ENCODE data around the gene MACROH2A2. TPM values are rescaled to one million over a fixed set of nuclear protein-coding genes. Genes with fewer than 3 reads are reported as not detected.
"Not testable (repeated sequence)": the region's sequence is repeated elsewhere in the genome, so short reads cannot be mapped to it uniquely, and the experiment has no call there.

MACROH2A2 gene
- total RNA-seq, 2 donors from 2014 or later = 2.7 to 4.9 TPM

- no peaks in the 10 kb centered on the region for H3K36me3 Mint-ChIP-seq (ENCODE audit: low read depth)
- no peaks in the 10 kb centered on the region for H3K9me3 ChIP-seq (ENCODE audit: control insufficient read depth, low read length, poor library complexity, severe bottlenecking)
- no peak overlapping the region for H3K4me3 Mint-ChIP-seq
- peaks cover 34% of the 10 kb centered on the region for H3K27me3 Mint-ChIP-seq
- no peak overlapping the region for H3K27ac Mint-ChIP-seq
- H3K4me1 Mint-ChIP-seq = peaks cover 5% of the 10 kb centered on the region
- DNase-seq (no peak), ATAC-seq (no peak)
These were observed 22.3 kb downstream of the MACROH2A2 start for GRCh38 chr10:70074971-70075370.

GRCh38 chr10:70078329-70078728 lies 25.7 kb downstream of the MACROH2A2 start:
- Mint-ChIP-seq H3K27me3 (peaks cover 28% of the 10 kb centered on the region), H3K4me3 (no peak overlapping the region), H3K27ac (no peak overlapping the region), H3K36me3 (ENCODE audit: low read depth) (no peaks in the 10 kb centered on the region), H3K4me1 (peaks cover 7% of the 10 kb centered on the region)
- ATAC-seq (no peak), DNase-seq (no peak)
- H3K9me3 ChIP-seq (ENCODE audit: control insufficient read depth, low read length, poor library complexity, severe bottlenecking) = no peaks in the 10 kb centered on the region

- no peak overlapping the region for H3K4me3 Mint-ChIP-seq
- H3K9me3 ChIP-seq (ENCODE audit: control insufficient read depth, low read length, poor library complexity, severe bottlenecking) = no peaks in the 10 kb centered on the region
- no peaks in the 10 kb centered on the region for H3K36me3 Mint-ChIP-seq (ENCODE audit: low read depth)
- H3K4me1 Mint-ChIP-seq = peaks cover 7% of the 10 kb centered on the region
- peaks cover 28% of the 10 kb centered on the region for H3K27me3 Mint-ChIP-seq
- DNase-seq = no peak
- no peak overlapping the region for H3K27ac Mint-ChIP-seq
- no peak for ATAC-seq
These were observed 26.3 kb downstream of the MACROH2A2 start for GRCh38 chr10:70078937-70079336.

- Mint-ChIP-seq H3K4me1 (peaks cover 10% of the 10 kb centered on the region), H3K27me3 (peaks cover 13% of the 10 kb centered on the region)
- not testable (repeated sequence) for H3K27ac Mint-ChIP-seq; H3K4me3 Mint-ChIP-seq; ATAC-seq; H3K36me3 Mint-ChIP-seq (ENCODE audit: low read depth); H3K9me3 ChIP-seq (ENCODE audit: control insufficient read depth, low read length, poor library complexity, severe bottlenecking); DNase-seq
These were observed 28.1 kb downstream of the MACROH2A2 start for GRCh38 chr10:70080789-70081188.

GRCh38 chr10:70084189-70084588 lies 31.5 kb downstream of the MACROH2A2 start:
- DNase-seq = no peak
- H3K4me3 Mint-ChIP-seq = no peak overlapping the region
- H3K9me3 ChIP-seq (ENCODE audit: control insufficient read depth, low read length, poor library complexity, severe bottlenecking) = no peaks in the 10 kb centered on the region
- peaks cover 7% of the 10 kb centered on the region for H3K27me3 Mint-ChIP-seq
- H3K36me3 Mint-ChIP-seq (ENCODE audit: low read depth) = no peaks in the 10 kb centered on the region
- no peak for ATAC-seq
- H3K27ac Mint-ChIP-seq = no peak overlapping the region
- peaks cover 7% of the 10 kb centered on the region for H3K4me1 Mint-ChIP-seq

- Mint-ChIP-seq H3K4me3 (no peak overlapping the region), H3K36me3 (ENCODE audit: low read depth) (no peaks in the 10 kb centered on the region), H3K4me1 (peaks cover 3% of the 10 kb centered on the region), H3K27ac (no peak overlapping the region), H3K27me3 (no peaks in the 10 kb centered on the region)
- no peak for DNase-seq
- ATAC-seq = no peak
- H3K9me3 ChIP-seq (ENCODE audit: control insufficient read depth, low read length, poor library complexity, severe bottlenecking) = no peaks in the 10 kb centered on the region
These were observed 33.4 kb downstream of the MACROH2A2 start for GRCh38 chr10:70085975-70086613.

GRCh38 chr10:70087616-70088307 lies 35.1 kb downstream of the MACROH2A2 start:
- ATAC-seq = no peak
- peaks cover 12% of the 10 kb centered on the region for H3K4me1 Mint-ChIP-seq

GRCh38 chr10:70088308-70088698 lies 35.7 kb downstream of the MACROH2A2 start:
- Mint-ChIP-seq H3K4me1 (peaks cover 17% of the 10 kb centered on the region), H3K27me3 (no peaks in the 10 kb centered on the region), H3K4me3 (no peak overlapping the region), H3K27ac (no peak overlapping the region), H3K36me3 (ENCODE audit: low read depth) (no peaks in the 10 kb centered on the region)
- H3K9me3 ChIP-seq (ENCODE audit: control insufficient read depth, low read length, poor library complexity, severe bottlenecking) = no peaks in the 10 kb centered on the region
- ATAC-seq = no peak
- no peak for DNase-seq

More at GRCh38 chr10:70087616-70088307, 35.1 kb downstream of the MACROH2A2 start:
- Mint-ChIP-seq H3K27me3 (no peaks in the 10 kb centered on the region), H3K4me3 (no peak overlapping the region), H3K36me3 (ENCODE audit: low read depth) (no peaks in the 10 kb centered on the region), H3K27ac (no peak overlapping the region)
- H3K9me3 ChIP-seq (ENCODE audit: control insufficient read depth, low read length, poor library complexity, severe bottlenecking) = no peaks in the 10 kb centered on the region
- no peak for DNase-seq

GRCh38 chr10:70090013-70090412 lies 37.4 kb downstream of the MACROH2A2 start:
- peaks cover 21% of the 10 kb centered on the region for H3K4me1 Mint-ChIP-seq
- no peak for DNase-seq
- no peaks in the 10 kb centered on the region for H3K36me3 Mint-ChIP-seq (ENCODE audit: low read depth)
- ATAC-seq = no peak
- H3K9me3 ChIP-seq (ENCODE audit: control insufficient read depth, low read length, poor library complexity, severe bottlenecking) = no peaks in the 10 kb centered on the region
- no peak overlapping the region for H3K27ac Mint-ChIP-seq
- H3K4me3 Mint-ChIP-seq = no peak overlapping the region
- no peaks in the 10 kb centered on the region for H3K27me3 Mint-ChIP-seq

- H3K36me3 Mint-ChIP-seq (ENCODE audit: low read depth) = no peaks in the 10 kb centered on the region
- H3K4me1 Mint-ChIP-seq = peaks cover 23% of the 10 kb centered on the region
- ATAC-seq (no peak), DNase-seq (no peak)
- peak overlapping the region; percentile 97 for H3K27ac Mint-ChIP-seq
- H3K27me3 Mint-ChIP-seq = no peaks in the 10 kb centered on the region
- no peaks in the 10 kb centered on the region for H3K9me3 ChIP-seq (ENCODE audit: control insufficient read depth, low read length, poor library complexity, severe bottlenecking)
- H3K4me3 Mint-ChIP-seq = no peak overlapping the region
These were observed 38.3 kb downstream of the MACROH2A2 start for GRCh38 chr10:70090951-70091350.

GRCh38 chr10:70092389-70092718 lies 39.7 kb downstream of the MACROH2A2 start:
- H3K36me3 Mint-ChIP-seq (ENCODE audit: low read depth) = peaks cover 2% of the 10 kb centered on the region
- H3K9me3 ChIP-seq (ENCODE audit: control insufficient read depth, low read length, poor library complexity, severe bottlenecking) = no peaks in the 10 kb centered on the region
- DNase-seq (no peak), ATAC-seq (peak; percentile 50)
- H3K4me3 Mint-ChIP-seq = peak overlapping the region; percentile 92
- no peaks in the 10 kb centered on the region for H3K27me3 Mint-ChIP-seq
- H3K27ac Mint-ChIP-seq = peak overlapping the region; percentile 97
- H3K4me1 Mint-ChIP-seq = peaks cover 29% of the 10 kb centered on the region

- H3K4me3 Mint-ChIP-seq = peak overlapping the region; percentile 92
- ATAC-seq (peak; percentile 74), DNase-seq (no peak)
- H3K4me1 Mint-ChIP-seq = peaks cover 34% of the 10 kb centered on the region
- no peaks in the 10 kb centered on the region for H3K9me3 ChIP-seq (ENCODE audit: control insufficient read depth, low read length, poor library complexity, severe bottlenecking)
- peak overlapping the region; percentile 97 for H3K27ac Mint-ChIP-seq
- H3K27me3 Mint-ChIP-seq = no peaks in the 10 kb centered on the region
- peaks cover 5% of the 10 kb centered on the region for H3K36me3 Mint-ChIP-seq (ENCODE audit: low read depth)
These were observed 40.8 kb downstream of the MACROH2A2 start for GRCh38 chr10:70093335-70093944.

GRCh38 chr10:70094250-70094649 lies 41.6 kb downstream of the MACROH2A2 start:
- H3K4me3 Mint-ChIP-seq = peak overlapping the region; percentile 67
- peaks cover 6% of the 10 kb centered on the region for H3K36me3 Mint-ChIP-seq (ENCODE audit: low read depth)
- peaks cover 36% of the 10 kb centered on the region for H3K4me1 Mint-ChIP-seq
- H3K9me3 ChIP-seq (ENCODE audit: control insufficient read depth, low read length, poor library complexity, severe bottlenecking) = no peaks in the 10 kb centered on the region
- DNase-seq = no peak
- ATAC-seq = no peak
- H3K27ac Mint-ChIP-seq = peak overlapping the region; percentile 97
- no peaks in the 10 kb centered on the region for H3K27me3 Mint-ChIP-seq

All from T-helper 17 cell (primary cell).